Kidney epithelial cell (primary cell): ENCODE measurements around the gene OR3A1. TPM values are rescaled to one million over a fixed set of nuclear protein-coding genes. Genes with fewer than 3 reads are reported as not detected.
"Not testable (repeated sequence)": the region's sequence is repeated elsewhere in the genome, so short reads cannot be mapped to it uniquely, and the experiment has no call there.

Experiments used
- DNase-seq: peaks from one replicate; pipeline ENCODE4 v3.0.0-alpha.2; 2010; ENCODE audit warnings: low read depth
- H3K27me3 ChIP-seq: 2 replicates; pipeline ENCODE4 v1.6.0; 2011; ENCODE audit warnings: low read length; ENCODE audit not compliant: control insufficient read depth, insufficient read depth
- H3K36me3 ChIP-seq: 2 replicates; pipeline ENCODE4 v1.5.1; 2011; ENCODE audit warnings: low read length; ENCODE audit not compliant: control insufficient read depth, insufficient read depth
- H3K4me3 ChIP-seq: 2 replicates; pipeline ENCODE4 v1.5.1; 2011; ENCODE audit warnings: low read depth, mild to moderate bottlenecking, control low read depth, low read length
- total RNA-seq: library from RNA; depleted of rRNA; stranded (reverse); fragments of >200 nt; gene quantifications from 2 replicates; pipeline ENCODE4 v1.2.3, GENCODE V29; 2015
- TF ChIP-seq, protein P1 (sequence below): IDR thresholded peaks from 2 replicates; pipeline ENCODE4 v1.5.1; 2011; ENCODE audit warnings: mild to moderate bottlenecking, moderate library complexity, low read length, control low read depth, inconsistent platforms; ENCODE audit not compliant: insufficient read depth, poor library complexity, severe bottlenecking

OR3A1 gene, protein sequence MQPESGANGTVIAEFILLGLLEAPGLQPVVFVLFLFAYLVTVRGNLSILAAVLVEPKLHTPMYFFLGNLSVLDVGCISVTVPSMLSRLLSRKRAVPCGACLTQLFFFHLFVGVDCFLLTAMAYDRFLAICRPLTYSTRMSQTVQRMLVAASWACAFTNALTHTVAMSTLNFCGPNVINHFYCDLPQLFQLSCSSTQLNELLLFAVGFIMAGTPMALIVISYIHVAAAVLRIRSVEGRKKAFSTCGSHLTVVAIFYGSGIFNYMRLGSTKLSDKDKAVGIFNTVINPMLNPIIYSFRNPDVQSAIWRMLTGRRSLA
- 0.14 TPM in 1 of 2 replicates, not detected in the other for total RNA-seq

DNA sequence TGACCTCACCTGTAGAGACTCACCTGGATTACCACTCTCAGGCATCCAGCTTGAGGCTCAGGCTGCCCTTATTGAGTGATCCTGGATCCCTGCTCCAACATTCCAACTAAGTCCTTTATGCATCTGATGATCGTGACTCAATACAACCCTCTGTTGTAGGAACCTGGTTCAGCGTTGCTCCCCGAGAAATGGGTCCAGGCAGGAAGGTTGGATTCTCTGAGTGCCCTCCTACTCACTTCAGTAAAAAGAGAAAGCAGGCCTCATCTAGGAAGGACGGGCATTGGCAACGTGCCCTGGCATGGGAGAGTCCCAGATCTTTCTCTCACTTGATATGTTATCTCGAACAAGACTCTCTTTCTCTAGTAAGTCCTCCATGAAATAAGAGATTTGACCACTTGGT is at the start of gene OR3A1:
TSS of gene OR3A1 (minus strand) at position 101 of the 400 bp plus-strand sequence. CDS start 5,778 bp downstream, outside the sequence.
- H3K36me3 ChIP-seq: no peaks in the 10 kb centered on the region
- TF ChIP-seq, protein P1, sequence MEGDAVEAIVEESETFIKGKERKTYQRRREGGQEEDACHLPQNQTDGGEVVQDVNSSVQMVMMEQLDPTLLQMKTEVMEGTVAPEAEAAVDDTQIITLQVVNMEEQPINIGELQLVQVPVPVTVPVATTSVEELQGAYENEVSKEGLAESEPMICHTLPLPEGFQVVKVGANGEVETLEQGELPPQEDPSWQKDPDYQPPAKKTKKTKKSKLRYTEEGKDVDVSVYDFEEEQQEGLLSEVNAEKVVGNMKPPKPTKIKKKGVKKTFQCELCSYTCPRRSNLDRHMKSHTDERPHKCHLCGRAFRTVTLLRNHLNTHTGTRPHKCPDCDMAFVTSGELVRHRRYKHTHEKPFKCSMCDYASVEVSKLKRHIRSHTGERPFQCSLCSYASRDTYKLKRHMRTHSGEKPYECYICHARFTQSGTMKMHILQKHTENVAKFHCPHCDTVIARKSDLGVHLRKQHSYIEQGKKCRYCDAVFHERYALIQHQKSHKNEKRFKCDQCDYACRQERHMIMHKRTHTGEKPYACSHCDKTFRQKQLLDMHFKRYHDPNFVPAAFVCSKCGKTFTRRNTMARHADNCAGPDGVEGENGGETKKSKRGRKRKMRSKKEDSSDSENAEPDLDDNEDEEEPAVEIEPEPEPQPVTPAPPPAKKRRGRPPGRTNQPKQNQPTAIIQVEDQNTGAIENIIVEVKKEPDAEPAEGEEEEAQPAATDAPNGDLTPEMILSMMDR: no peak
- no peak within 1 kb of the TSS for H3K4me3 ChIP-seq
- DNase-seq: no peak
- H3K27me3 ChIP-seq: no peaks in the 10 kb centered on the region

DNA sequence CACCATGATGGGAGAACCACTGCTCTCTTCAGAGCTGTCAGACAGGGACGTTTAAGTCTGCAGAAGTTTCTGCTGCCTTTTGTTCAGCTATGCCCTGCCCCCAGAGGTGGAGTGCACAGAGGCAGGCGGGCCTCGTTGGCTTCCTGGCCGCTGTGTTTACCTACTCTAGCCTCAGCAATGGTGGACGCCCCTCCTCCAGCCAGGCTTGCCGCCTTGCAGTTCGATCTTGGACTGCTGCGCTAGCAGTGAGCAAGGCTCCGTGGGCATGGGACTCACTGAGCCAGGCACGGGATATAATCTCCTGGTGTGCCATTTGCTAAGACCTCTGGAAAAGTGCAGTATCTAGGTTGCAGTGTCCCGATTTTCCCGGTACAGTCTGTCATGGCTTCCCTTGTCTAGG is 44.6 kb upstream of the OR3A1 start:
- H3K27me3 ChIP-seq, H3K4me3 ChIP-seq, H3K36me3 ChIP-seq, DNase-seq: not testable (repeated sequence)

GRCh38 chr17:3335876-3336275 is 37.7 kb upstream of the OR3A1 start:
- TF ChIP-seq, protein P1: no peak
- Histone ChIP-seq H3K36me3 (no peaks in the 10 kb centered on the region), H3K4me3 (no peak overlapping the region), H3K27me3 (no peaks in the 10 kb centered on the region)
- DNase-seq: no peak

DNA sequence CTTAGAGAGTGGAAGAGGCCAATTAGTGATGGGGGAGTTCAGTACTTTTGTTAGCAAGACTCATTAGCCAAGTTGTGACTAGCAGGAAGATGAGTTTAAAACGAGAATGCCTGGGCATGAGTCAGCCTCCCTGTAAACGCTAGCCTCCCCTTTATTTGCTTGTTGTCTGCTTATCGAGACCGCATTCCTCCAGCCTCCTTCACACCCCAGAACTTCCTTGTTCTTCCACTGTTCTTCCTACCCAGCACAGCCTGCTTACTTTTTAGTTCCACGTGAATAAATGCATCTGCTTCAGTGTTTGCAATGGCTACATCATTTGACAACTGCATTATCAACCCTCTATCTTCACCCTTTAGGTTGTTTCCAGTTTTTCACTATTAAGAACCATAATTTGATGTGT is 20.2 kb upstream of the OR3A1 start:
- TF ChIP-seq, protein P1: no peak
- H3K4me3 ChIP-seq: no peak overlapping the region
- H3K36me3 ChIP-seq: no peaks in the 10 kb centered on the region
- H3K27me3 ChIP-seq: no peaks in the 10 kb centered on the region
- no peak for DNase-seq

GRCh38 chr17:3316836-3317235 is 18.7 kb upstream of the OR3A1 start:
- Histone ChIP-seq H3K27me3 (no peaks in the 10 kb centered on the region), H3K36me3 (no peaks in the 10 kb centered on the region), H3K4me3 (no peak overlapping the region)
- TF ChIP-seq, protein P1: no peak
- DNase-seq: no peak

- Histone ChIP-seq H3K27me3 (no peaks in the 10 kb centered on the region), H3K36me3 (no peaks in the 10 kb centered on the region), H3K4me3 (no peak overlapping the region)
- no peak for DNase-seq
- TF ChIP-seq, protein P1: no peak
These were observed 10.4 kb upstream of the OR3A1 start for GRCh38 chr17:3308603-3309002.
